Stimulated activated CD4-positive, alpha-beta T cell treated with anti-CD3 and anti-CD28 coated beads, TNF-alpha, amount 100 ng/mL, for 48 hours (primary cell): ENCODE measurements around the gene NR2E1.

ENCODE experiments used
- DNase-seq, 3 donors: peaks; one replicate each; pipeline ENCODE4 v3.0.0-alpha.2; 2020; ENCODE audit warnings: low read depth in 3 of 3

Gene NR2E1

DNA sequence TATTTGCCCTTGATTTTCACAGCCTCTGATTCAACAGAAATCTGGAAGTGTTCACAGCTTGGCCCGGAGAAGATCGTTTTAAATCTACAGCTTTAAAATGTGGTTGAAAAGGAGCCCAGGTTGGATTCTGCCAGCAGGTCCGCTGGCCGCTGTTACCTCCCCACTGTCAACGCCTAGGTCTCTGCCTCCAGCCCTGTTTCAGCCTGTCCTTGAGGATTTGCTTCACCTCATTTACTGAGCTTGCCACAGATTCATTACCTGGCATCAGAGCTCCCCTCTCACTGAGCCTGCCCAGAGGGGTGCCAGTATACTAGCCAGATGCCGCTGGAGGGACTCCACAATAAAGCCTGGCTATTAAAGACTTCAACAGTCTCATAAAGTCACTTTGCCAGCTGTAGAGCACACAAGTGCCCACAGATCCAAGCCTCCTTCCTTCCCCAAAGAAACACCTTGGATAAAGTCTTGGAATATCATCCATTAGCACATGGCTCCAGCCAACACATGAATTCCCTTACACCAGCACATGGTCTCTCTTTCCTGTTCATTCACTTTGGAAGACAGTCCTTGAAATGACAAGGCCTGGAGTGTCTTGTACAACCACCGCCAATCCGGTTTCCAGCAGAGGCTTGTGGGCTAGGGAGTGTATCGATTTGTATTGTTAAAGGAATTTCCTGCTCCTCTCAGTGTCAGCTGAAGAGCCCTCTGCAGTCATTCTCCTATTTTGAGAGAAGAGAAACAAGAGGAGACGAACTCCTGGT, 9.5 kb upstream of the NR2E1 start:
- no peak for DNase-seq

DNA sequence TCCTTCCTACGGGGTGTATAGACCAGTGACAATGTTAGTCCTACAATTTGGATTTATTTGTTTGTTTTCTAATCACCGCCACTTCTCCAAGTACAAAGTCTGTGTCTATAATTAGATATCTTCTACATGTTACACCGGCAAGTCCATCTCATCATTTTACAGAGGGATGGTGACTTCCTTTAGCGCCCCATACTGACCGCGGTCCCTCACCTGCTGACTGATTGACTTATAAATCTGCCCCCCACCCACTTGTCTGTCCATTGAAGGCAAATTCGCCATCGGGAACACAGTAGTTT, 8.9 kb upstream of the NR2E1 start:
- no peak for DNase-seq

DNA sequence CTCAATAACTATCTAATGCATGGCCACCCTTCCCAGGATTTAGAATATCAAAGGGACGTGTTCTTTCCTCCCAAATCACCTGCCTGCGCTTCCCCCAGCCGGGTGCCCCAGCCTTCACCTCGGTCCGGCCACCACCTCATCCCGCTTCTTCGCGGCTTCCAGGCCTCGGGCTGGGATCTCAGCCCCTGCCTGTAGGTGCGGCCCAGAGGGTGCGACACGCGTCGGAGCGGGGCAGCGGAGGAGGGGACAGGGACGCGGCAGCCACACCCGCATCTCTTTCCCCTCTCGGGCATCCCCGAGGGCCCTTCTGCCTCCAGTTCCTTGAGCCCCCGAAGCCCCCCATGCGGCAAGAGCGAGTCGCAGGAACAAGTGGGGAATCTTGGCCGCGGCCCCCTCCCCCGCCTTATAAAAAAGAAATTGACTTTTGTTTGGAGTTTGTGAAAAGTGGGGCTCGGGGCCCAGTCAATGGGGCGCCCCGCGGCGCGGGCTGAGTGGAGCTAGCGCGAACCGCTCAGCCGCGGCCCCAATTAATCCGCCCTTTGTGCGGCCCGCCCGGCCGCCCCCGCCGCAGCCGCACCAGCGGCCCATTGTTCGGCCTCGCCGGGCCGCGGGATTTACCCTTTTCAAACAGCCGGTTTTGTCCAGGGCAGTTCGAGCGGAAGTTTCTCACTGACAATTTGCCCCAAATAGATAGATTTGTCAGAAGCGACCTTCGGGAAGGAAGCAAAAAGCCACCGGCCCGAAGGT, 8.4 kb upstream of the NR2E1 start:
- no peak for DNase-seq

DNA sequence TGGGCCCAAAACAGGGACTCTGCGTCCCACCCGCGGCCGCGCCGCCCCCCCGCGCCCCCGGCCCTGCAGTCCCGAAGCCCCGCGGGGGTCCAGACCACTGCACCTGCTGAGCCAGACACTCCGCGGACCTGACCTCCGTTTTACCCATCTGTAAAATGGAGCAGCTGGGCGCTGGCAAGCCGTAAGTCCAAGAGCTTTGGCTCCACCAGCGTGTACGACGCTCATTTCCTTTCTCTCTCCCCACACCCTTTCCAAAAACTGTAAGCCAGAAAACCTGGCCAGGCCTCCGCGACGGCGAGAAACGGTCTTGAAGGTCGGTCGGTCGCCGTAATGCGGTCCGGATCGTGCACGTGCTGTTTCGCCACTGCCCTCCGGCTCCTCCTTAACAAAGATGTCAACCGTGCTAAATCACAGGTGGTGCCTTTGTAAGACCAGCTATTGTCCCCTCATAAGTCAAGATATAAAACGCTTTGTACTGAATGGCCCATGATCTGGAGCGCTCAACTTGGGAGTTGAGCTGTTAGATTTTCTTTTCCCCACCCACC, 7.8 kb upstream of the NR2E1 start:
- DNase-seq, result no peak

DNA sequence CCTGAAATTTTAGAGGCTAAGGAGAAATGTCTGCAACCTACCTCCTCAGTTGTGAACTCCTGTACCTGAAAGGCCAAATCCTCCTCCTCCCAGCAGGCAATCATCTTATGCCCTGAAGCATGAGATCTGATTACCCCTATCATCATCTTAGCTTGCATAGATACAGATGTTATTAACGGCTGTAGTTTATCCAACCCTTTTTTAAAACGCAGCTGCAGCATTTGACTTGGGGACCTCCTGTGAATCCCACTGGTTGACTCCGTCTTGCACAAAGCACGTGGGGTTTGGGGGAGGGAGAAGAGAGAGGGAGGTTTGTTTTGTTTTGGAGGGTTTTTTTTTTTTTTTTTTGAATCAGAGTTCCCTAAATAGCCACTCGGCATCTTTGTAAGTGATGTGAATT, 5.8 kb upstream of the NR2E1 start:
- DNase-seq, result no peak

DNA sequence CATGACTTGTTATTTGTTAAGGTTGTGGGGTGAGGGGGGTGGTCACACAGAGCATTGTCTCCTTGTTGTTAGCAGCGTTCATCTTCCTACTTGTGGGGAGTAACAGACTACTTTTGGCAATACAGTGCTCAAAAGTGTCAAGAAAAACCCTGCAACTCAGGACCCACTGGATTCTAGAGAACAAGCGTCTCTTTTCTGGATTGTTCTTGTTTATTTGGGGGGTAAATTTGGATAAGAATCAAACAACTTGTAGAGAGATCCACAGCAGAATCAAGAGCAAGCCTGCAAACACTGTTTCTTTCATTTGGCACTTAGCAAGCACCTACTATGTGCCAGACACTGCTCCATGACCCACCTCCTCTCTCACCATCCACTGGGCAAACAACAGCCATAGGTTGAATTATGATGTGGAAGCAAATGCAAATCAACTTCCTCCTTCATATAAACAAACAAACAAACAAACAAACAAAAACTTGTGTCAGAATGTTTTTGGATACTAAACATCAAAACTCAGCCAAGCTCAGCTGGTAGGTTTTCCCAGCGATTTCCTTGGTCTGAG, 4.0 kb upstream of the NR2E1 start:
- no peak for DNase-seq

DNA sequence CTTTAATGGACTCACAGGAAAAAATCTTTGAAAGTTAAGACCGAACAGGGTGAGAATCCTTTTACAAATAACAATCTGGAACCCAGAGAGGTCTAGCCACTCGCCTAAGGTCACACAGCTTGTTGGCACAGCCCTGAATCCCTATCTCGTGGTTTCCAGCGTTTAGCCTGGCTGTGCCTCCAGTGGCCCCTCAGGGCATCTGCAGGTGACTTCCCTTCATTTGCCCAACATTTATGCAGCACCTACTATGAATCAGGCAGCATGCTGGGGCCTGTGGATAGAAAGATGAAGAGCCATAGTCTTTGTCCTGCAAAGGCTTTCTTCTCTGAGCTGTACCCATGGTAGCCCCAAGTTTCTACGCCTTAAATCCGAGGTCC, 2.6 kb upstream of the NR2E1 start:
- DNase-seq, result no peak

DNA sequence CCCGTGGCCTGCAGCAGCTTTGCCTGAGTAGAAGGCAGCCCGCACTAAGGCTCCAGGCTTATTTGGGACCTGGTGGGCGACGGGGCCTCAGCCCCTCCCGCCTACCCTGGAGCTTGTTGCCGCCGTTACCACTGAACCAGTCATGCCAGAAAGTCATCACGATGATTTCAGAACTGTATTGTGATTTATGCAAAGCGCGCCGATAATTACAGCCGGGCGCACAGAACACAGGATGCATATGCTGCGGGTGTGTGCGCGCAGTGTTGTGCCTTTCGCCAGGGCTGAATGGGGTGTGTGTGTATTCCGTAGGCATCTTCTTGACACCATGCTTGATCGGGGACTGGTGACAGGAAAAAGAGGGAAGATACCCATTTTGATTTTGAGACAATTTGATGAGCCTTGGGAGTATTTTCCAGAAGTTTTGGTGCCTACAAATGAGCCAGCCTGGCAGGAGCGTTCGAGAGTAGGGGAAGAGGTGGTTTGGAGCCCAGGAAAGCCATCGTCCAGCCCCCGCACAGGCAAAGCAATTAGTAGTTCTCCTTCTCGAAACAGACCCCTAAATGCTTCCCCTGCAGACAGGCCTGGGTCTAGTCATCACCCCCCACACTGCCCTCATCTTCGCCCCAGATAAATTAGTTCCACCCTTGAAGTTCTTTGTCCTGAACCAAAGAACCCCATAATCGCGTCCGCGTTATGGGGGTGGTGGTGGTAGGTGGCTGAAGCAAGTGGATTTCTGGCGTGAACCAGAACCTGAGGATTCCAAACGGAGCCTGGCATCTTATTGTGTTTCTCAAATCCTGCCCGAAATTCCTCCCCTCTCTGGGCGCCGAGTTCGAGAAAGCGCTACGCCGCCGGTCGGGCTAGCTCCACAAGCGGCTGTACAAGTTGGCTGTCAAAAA, 1.9 kb upstream of the NR2E1 start:
- DNase-seq, result no peak

DNA sequence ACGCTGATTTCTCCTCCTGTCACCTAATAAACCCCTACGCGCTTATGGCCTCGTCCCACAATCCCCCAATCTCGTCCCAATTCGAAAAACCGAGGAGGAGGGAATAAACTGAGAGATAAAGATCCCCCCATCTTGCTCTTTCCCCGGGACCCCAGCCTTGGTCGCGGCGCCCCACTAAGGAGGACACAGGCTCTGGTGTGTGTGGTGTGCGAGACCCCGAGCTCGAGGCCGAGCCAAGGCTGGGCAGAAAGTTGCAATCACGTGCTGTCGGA, 1.3 kb upstream of the NR2E1 start:
- no peak for DNase-seq

DNA sequence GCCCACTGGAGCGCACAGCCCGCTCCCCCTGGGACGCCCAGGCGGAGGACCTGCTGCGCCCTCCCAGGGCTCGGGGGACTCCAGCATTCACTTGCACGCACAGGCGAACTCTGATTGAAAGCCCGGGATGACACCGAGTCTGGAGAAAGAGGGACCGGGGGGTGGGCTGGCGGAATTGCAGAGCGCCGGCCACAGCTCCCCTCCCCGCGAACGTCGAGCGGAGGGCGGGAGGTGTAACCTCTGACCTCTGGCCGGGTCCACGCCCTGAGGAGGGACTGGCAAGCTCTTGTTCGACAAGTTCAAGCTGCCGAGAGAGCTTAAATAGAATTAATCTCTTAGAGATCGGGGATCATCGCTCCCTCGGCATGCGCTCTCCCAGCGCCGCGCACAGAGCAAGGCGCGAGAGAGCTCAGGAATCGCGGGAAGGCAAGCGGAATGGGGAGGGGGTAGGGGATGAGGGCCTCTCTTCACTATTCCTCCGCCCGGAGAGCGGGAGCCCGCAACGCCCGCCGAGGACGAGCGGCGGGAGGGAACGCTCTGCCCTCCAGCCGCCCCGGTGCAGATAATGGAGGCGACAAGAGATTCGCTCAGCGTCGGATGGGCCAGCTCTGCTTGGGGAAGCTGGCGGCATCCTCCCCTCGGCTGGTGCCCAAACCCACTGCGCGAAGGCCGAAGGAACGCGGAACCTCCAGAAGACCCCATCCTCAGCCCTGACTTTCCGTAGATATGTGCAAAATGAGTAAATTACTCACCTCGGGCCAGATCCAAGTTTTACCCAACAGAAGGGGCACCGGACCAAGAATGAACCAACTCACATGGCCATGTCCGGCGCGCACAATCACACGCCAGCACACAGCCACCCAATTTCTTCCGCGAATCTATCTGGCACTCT, 761 bp upstream of the NR2E1 start:
- DNase-seq, result no peak

DNA sequence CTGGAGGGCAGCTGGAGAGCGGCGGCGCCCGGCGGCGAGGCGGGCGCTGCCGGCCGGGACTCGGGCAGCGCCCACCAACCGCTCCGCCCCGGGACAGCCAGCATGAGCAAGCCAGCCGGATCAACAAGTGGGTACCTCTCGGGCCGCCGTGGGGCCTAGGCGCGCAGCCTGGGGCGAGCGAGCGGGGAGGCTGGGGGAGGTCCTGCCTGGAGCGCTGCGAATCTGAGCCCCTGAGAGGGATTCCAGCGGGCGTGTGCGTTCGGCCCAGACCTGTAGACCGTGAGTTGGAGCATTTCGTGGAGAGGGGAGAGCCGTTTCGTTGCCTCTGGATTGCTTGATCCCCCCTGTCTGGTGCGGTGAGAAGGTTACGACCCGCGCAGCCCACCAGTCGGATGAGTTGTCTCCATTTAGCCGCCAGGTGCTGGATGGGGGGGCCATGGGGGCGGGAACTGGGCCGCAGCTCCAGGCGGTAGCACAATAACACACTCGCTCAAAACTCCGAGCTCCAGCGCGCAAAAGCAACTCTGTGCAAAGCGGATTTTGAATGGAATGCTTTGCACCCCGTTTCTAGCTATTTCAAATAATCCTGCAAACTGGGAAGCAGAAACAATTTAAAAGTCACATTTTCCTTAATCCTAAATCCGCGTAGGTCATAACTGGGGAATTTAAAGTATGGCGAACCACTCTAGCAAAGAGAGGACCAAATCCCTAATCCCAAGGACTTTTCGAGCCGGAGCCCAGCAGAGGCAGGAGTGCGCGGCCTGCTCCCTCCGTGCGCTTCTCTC, 1.0 kb downstream of the NR2E1 start:
- DNase-seq, result no peak

DNA sequence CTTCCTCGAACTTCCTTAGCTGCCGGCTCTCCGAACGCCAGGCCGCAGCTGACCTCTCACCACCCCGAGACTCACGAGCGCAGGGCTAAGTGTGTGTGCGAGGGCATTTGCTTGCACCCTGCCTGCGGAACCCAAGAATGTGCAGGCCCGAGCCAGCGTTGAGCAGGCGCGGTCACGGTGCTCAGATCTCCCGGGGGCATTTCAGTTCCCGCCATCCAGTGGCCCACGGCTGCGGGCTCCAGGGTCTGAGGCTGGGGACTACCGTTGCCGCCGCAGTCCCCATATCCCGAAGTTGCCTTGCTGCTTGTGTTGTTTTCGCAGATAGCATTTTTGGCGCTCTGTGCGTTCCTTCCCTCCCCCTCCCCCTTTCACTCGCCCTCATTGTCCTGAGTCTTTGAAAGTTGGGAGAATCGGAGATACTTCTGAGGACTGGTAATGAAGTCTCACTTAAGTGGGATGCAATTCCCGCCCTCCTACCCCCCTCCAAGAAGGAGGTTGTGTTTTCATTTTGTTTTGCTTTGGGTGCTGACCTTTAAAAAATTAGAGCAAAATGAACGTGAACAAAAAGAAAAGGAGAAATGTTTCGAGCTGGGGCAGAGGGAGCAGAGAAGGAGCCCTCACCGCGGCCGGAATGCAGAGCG, 1.7 kb downstream of the NR2E1 start:
- no peak for DNase-seq

DNA sequence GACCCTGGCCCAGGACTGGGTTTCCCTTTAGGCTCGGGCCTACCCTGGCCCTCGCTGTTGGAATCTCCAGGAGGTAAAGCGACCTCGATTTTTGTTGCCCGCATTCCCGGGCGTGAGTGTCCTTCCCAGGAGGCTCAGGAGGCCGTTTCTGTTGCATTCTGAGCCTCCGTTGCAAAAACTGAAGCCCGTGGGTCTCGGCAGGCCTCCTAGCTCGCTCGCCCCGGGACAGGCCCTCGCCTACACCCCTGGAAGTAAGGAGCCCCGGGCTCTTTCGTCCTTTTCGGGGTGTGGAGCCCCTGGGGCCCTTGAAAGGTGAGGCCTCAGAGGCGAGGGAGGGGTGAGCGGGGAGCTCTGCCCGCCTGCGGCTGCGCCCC, 2.3 kb downstream of the NR2E1 start:
- no peak for DNase-seq

DNA sequence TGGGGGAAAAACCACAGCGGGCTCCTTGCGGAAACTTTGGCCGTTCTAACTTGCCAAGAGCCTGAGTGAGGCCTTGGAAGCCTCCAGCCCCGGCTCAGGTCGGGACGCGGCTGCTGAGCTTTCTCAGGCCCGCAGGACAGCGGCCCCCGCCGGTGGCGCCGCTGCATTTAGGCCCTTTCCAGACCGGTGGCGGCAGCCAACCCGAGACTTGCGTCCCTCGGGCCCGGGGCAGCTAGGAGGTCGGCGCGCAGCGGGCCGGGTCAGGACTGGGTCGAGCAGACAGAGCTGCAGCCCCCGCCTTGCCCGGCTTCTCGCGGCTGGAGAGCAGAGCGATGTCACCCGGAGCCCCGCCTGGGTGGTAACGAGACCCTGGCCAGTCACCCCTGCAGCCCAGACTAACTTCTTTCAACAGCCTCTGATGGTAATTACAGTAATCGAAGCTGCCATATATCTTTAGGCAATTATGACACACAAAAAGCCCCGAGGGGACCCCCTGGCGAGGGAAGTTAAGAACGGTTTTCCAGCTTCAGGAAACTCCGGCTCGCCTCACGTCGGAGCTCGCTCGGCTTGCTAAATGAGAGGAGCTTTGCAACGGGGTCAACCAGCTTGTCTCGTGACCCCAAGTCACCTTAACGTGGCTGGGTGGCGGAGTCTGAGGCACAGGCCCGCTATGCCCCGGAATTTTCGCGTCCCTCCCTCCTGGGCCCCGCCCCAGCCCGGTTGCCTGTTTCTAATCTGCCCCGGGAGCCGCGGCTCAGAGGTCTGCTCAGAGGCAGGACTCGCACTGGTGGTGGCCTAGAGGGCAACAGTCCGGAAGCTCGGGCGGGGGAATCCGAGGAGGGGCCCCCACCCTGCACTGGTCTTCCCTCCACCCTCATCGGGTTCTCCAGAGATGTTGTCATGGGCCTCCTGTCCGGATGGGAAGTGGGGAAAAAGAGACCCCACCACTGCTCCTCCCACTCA, 3.0 kb downstream of the NR2E1 start:
- DNase-seq, result no peak

DNA sequence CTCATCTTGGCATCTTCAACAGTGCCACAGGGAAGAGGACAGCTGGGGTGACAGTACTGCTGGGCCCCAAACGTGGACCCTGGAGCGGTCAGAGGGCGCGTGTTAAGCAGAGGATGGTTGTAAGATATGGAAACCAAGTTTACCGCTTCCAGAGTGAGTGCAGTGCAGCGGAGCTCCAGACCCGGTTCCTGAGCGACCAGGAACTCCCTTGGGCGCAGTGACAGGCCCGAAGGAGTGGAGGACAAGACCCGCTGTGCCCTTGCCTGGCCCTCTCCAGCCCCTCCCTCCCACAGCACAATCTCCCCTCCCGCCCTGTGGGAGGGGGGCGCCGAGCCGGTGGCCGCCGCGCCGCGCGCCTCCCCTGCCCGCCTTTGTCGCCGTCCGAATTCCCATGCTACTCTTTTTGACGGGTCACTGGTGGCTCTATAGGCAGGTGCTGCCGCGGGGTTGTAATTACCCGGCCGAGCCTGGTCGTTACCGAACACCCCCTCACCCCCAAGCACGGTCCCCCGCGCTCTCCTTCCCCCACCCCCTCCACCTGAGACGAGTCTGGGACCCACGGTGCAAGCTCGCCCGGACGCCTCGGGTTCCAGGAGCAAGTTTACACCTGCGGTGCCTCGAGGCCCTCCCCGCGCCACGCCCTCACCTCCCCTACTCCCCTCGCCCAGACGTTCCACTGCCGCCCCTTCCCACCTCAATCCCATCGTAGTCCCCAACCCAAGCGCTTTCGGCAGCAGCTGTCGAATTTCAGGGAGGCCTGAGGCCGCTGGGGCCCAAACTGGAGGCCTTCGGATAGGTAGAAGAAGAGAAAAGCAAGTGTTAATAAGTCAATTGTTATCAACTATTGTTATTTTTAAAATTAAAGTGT, 3.9 kb downstream of the NR2E1 start:
- no peak for DNase-seq

DNA sequence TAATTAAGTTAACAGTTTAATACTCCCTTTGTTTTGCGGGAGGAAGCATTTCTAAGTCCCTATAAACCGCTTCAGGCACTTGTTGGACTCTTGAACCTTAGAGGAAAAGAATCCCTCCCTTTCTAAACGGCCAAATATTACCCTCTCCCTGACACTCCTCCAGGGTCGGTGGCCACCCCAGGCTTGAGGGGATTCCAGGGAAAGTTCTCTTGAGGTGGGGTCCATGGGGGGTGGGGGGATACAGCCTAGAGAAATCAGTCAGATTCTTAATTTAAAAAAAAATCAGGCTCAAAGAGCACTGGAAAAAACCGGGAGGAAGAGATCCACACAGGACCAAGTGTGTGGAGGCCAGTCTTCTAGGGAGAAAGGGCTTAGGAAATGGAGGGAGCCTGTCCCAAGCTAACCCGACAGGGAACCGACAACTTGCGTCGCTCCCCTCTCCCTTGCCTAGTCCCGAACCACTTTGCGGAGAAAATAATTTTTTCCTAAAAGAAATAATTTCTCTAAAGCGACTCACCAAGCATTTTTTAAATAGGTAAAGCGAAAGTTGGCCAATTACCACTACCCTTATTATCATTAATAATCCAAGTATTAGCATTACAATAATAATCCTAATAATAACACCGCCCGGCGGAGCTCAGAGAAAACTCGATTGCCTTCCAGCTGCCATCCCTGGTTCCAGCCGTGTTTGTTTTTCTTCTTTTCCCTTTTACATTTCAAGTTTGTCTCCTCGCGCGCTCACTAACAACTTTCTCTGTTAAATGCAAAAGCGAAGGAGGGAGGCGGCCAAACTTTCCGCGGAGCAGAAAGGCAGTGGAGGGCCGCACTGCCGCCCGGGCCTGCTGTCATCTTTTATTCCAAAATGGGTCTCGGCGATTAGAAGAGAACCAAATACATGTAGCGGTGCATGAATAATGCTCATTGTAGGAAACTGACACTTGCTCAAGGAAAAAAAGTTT, 4.8 kb downstream of the NR2E1 start:
- DNase-seq, result no peak
